Thoracic aorta (tissue), 2 donors: ENCODE data around the gene IL6R. TPM values are rescaled to one million over a fixed set of nuclear protein-coding genes. Genes with fewer than 3 reads are reported as not detected.

Experiments used
- ATAC-seq: fragments of 150-250 bp; one replicate; pipeline ENCODE4 v1.8.0; 2017; ENCODE audit warnings: low read depth; ENCODE audit not compliant: insufficient number of reproducible peaks, low FRiP score
- DNase-seq: peaks from one replicate; pipeline ENCODE4 v3.0.0-alpha.2; 2020; ENCODE audit warnings: low spot score
- H3K27ac ChIP-seq, 2 donors: fragments of 200-600 bp; sonication (generic); 1 replicate in 1 of 2; 2 replicates in 1 of 2; pipeline ENCODE4 v1.5.1; 2016; ENCODE audit warnings: mild to moderate bottlenecking in 2 of 2, moderate library complexity in 2 of 2
- H3K27me3 ChIP-seq: fragments of 200-600 bp; sonication (generic); replicated peaks from 2 replicates; pipeline ENCODE4 v1.6.0; 2016; ENCODE audit warnings: mild to moderate bottlenecking; ENCODE audit not compliant: insufficient read depth
- H3K36me3 ChIP-seq: fragments of 200-600 bp; sonication (generic); one replicate; pipeline ENCODE4 v1.5.1; 2016
- H3K4me1 ChIP-seq, 2 donors: fragments of 200-600 bp; sonication (generic); 1 replicate in 1 of 2; 2 replicates in 1 of 2; pipeline versions ENCODE4 v1.5.1 to v1.6.0; 2016; ENCODE audit warnings: low read depth in 2 of 2, mild to moderate bottlenecking in 1 of 2; ENCODE audit not compliant: control insufficient read depth in 1 of 2
- H3K4me3 ChIP-seq: fragments of 200-600 bp; sonication (generic); 2 replicates; pipeline ENCODE4 v1.5.1; 2016; ENCODE audit warnings: mild to moderate bottlenecking
- H3K9me3 ChIP-seq: fragments of 200-600 bp; sonication (generic); 2 replicates; pipeline ENCODE4 v1.5.1; 2016
- total RNA-seq, 2 donors: library from RNA; depleted of rRNA; stranded (reverse); fragments of >200 nt; gene quantifications; one replicate each; pipeline versions ENCODE4 v1.1.0 to v1.2.3, GENCODE V29; 2016
- TF ChIP-seq, protein P1 (sequence below): fragments of 200-600 bp; sonication (generic); IDR thresholded peaks from one replicate; pipeline ENCODE4 v1.5.1; 2019; ENCODE audit warnings: antibody characterized with exemption

The IL6R gene
- total RNA-seq, 2 donors from 2014 or later: 25.8 to 48.3 TPM

- H3K4me1 ChIP-seq: no peaks in the 10 kb centered on the region
- H3K4me3 ChIP-seq: no peak overlapping the region
- DNase-seq (no peak), ATAC-seq (no peak)
- TF ChIP-seq, protein P1, sequence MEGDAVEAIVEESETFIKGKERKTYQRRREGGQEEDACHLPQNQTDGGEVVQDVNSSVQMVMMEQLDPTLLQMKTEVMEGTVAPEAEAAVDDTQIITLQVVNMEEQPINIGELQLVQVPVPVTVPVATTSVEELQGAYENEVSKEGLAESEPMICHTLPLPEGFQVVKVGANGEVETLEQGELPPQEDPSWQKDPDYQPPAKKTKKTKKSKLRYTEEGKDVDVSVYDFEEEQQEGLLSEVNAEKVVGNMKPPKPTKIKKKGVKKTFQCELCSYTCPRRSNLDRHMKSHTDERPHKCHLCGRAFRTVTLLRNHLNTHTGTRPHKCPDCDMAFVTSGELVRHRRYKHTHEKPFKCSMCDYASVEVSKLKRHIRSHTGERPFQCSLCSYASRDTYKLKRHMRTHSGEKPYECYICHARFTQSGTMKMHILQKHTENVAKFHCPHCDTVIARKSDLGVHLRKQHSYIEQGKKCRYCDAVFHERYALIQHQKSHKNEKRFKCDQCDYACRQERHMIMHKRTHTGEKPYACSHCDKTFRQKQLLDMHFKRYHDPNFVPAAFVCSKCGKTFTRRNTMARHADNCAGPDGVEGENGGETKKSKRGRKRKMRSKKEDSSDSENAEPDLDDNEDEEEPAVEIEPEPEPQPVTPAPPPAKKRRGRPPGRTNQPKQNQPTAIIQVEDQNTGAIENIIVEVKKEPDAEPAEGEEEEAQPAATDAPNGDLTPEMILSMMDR: no peak
- H3K36me3 ChIP-seq: peaks cover 4% of the 10 kb centered on the region
- H3K27me3 ChIP-seq: no peaks in the 10 kb centered on the region
- H3K9me3 ChIP-seq: no peaks in the 10 kb centered on the region
- no peak overlapping the region for H3K27ac ChIP-seq
These were observed 41.6 kb downstream of the IL6R start for GRCh38 chr1:154446789-154447188.

DNA sequence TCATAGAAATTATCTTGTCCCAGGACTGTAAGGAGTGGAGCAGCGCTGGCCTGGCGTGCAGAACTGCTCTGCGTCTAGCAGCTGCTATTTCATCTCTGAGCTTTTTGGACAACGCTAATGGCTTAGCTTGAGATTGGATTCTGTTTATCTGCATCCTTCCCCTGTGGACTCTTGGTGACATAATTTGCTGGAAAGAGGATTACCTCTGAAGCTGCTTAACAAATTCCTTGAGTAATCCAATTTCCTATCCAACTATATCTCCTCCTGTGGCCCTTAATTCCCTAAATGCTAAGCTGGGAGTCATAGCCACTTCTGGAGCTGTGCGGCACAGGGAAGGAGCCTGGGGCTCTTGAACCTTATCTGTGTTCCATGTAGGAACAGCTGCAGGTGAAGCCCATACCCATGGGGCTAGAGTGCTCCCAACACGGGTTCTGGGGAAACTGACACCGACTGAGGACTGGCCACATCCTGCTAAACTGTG lies 43.2 kb downstream of the IL6R start:
- DNase-seq: no peak
- Histone ChIP-seq H3K4me3 (no peak overlapping the region), H3K36me3 (peaks cover 4% of the 10 kb centered on the region), H3K27me3 (no peaks in the 10 kb centered on the region), H3K4me1 (peaks cover 0 to 6% of the 10 kb centered on the region in 2 donors), H3K9me3 (no peaks in the 10 kb centered on the region), H3K27ac (no peak overlapping the region)
- no peak for ATAC-seq
- TF ChIP-seq, protein P1: no peak

DNA sequence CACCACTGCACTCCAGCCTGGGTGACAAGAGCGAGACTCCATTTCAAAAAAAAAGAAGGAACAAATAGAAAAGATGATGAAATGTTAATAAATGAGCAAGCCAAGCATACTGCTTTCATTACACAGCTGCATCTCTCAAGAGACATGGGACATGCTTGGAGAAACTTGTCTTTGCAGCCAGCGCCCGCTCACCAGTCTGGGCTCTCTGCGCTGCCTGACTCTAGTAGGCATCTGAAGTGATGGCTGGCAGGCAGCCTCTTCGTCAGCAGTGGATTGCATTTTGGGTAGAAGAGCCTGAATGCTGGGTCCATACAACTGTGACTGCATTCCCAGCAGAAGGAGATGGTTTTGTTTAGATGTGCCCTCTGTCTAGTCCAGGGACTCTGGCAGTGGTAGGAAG lies 48.0 kb downstream of the IL6R start:
- no peak for ATAC-seq
- Histone ChIP-seq H3K27me3 (no peaks in the 10 kb centered on the region), H3K9me3 (no peaks in the 10 kb centered on the region), H3K4me3 (no peak overlapping the region), H3K36me3 (peaks cover 4% of the 10 kb centered on the region), H3K27ac (no peak overlapping the region), H3K4me1 (peaks cover 0 to 12% of the 10 kb centered on the region in 2 donors)
- no peak for DNase-seq
- TF ChIP-seq, protein P1: no peak

DNA sequence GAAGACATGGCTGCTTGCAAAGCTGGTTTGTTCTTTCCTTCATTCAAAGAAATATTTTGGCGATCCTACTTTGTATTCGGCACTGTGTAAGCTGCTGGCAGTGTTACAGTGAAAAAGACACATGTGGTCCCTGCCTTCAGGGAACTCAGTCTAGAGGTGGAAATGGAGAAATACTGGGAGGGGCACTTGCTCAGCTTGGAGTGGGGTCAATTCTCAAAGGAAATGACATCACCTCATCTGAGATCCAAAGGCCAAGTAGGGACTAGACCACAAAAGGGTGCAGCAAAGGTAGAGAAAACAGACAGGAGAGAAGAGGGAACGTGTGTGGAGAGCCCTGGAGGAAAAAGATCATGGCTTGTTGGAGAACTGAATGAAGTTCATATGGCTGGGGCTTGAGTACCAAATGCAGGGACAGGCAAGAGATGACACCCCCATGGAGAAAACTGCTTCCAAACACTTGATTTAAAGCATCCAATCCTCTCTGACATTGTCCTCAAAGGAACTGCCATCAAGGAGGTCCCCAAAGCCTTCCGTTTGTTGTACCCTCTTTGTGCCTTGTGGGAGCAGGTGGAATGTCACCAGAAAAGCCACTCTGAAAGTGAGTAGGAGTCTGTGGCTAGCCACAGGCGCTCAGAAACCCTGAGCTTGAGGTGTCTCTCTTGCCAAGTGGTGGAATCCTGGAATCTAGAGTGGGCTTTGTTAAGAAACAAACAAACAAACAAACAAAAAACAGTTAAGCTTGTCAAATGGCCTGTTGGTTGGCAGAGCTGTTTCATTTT lies 48.6 kb downstream of the IL6R start:
- Histone ChIP-seq H3K36me3 (no peaks in the 10 kb centered on the region), H3K27me3 (no peaks in the 10 kb centered on the region), H3K4me3 (no peak overlapping the region), H3K9me3 (no peaks in the 10 kb centered on the region), H3K27ac (no peak overlapping the region), H3K4me1 (peaks cover 0 to 12% of the 10 kb centered on the region in 2 donors)
- TF ChIP-seq, protein P1: no peak
- DNase-seq (no peak), ATAC-seq (no peak)

- peaks cover 0 to 12% of the 10 kb centered on the region in 2 donors for H3K4me1 ChIP-seq
- TF ChIP-seq, protein P1: no peak
- H3K9me3 ChIP-seq: no peaks in the 10 kb centered on the region
- no peaks in the 10 kb centered on the region for H3K27me3 ChIP-seq
- H3K36me3 ChIP-seq: no peaks in the 10 kb centered on the region
- H3K27ac ChIP-seq: no peak overlapping the region
- DNase-seq: no peak
- no peak overlapping the region for H3K4me3 ChIP-seq
- ATAC-seq: no peak
These were observed 49.4 kb downstream of the IL6R start for GRCh38 chr1:154454386-154455120.
